ENCODE results near the gene C22orf39. TPM values are rescaled to one million over a fixed set of nuclear protein-coding genes. Genes with fewer than 3 reads are reported as not detected.

The C22orf39 gene
- total RNA-seq, 1 donor from 2014 or later, result 38.2 TPM

DNA sequence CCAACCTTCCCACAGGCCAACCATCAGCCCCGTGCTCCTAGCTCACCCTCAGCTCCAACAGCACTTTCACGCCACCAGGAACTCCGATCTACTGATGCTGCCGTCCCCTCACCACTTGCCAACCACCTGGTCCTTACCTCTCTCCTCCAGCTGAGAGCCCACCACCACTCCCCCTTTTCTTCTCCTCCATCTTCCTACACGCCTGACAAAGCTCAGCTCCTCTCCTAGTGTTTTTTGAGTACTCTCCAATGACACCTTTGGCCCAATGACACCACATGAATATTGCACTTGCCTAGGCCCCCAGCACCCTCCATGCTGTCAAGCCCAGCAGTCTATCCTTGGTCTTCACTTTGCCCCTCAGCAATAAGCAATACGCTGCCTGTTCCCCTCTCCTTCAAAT, 46.6 kb downstream of the C22orf39 start:
- DNase-seq (ENCODE audit: low read depth), result no peak

DNA sequence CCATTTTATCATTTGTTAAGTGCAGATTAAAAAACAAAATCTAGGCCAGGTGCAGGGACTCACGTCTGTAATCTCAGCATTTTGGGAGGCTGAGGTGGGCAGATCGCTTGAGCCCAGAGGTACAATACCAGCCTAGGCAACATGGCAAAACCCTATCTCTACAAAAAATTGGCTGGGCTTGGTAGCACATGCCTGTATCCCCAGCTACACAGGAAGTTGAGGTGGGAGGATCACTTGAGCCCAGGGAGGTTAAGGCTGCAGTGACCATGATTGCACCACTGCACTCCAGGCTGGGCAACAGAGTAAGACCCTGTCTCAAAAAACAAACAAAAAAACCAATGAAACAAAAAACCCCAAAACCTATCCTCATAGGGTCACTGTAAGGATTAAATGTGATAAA, 48.9 kb downstream of the C22orf39 start:
- no peak for DNase-seq (ENCODE audit: low read depth)

DNA sequence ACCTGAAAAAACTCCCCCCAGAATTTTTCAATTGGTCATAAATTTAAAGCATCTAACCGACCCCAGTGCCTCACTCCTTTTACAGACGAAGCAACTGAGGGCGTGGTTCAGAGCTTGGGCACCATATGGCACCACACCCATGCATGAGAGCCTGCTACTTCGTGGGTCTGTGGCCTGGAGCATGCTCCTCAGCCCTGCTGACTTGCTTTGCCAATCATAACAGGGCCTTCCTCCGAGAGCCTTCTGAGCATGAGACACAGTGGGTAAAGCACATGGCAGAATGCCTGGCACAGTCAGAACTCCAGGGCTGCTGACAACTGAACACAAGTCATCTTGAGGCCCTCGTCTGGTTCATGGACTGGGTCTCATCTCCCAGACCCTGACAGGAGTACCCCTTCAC, 49.3 kb downstream of the C22orf39 start:
- DNase-seq (ENCODE audit: low read depth), result no peak

DNA sequence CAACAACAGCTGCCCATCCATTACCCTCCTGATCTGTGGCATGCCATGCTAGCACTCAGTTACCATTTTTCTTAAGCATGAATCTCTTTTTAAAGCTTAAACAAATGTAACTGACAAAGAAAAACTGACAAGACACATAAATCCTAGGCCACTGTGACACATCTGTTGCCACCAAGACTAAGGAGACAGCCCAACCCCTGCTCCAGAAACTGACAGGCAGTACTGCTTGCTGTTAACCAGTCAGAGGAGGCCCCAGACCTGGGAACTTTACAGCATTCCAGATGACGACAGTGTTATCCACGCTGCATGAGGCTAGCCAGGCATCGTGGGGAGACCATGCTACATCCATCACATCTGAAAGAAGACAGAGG, 49.8 kb downstream of the C22orf39 start:
- no peak for DNase-seq (ENCODE audit: low read depth)

DNA sequence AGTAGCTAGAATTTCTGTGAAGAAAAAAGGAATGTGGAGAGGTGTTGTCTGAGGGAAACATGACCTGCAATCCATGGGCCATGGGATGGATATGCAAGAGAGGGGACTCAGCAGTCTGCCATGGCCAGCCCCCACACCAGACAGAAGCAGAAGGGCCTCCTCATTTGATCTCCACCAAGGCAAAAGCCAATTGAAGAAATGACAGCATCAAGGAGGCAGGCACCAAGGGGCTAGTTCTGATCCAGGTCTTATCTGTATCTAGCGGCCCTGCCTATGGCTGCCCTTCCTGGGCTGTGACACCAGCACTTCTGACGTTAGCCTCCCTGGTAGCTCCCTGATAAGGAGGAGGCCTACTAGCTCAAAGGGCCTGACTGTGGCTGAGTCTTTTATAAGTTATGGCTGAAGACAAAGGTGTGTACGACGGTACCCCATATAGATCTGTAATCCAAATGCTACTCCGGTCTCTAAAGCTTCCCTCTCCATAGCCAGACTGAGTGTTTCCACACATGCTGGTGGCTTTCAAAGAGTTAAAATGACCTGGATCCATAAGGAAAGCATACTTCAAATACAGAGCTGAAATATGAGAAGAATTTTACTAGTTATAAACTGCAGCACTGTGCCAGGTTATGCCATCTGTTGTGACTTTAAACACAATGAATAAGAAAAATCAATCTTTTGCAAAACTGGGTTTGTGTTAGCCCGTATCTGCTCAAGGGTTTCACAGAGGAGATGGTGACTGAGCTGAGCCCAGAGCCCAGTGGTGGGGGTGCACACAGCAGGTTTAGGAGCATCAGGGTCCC, 50.4 kb downstream of the C22orf39 start:
- no peak for DNase-seq (ENCODE audit: low read depth)

DNA sequence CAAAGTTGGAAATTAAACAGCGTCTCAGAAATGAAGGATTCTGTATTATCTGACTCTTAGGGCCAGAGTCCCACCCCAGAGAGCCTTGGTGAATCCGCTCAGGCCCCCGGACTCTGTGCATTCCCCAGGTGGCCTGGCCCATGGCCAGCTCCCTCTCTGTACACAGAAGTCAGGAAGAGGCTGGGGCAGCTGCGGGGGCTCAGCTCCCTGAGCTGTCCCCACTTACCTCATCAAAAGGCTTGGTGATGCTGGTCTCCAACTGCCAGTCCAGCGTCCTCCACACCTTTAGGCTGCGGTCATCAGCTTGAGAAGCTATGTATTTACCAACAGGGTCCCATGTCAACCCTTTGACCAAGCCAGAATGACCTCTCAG, 51.0 kb downstream of the C22orf39 start:
- no peak for DNase-seq (ENCODE audit: low read depth)

DNA sequence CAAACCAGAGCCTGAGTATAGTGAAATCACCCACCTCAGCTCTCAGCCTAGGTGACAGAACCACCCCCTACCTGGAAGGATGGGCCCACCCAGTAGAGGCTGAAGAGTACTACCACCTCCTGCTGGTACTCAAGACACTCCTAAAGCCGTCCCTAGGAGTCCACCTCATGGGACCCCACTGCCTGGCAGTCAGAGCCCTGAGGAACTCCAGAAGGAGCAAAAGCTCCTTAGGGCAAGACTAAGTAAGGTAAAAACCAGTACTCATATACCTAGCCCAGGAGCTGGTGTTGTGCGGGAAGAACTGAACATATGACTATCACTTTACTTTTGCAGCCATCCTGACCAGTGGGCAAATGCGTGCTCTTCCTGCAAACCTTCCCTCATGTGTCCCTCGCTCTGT, 52.2 kb downstream of the C22orf39 start:
- no peak for DNase-seq (ENCODE audit: low read depth)

DNA sequence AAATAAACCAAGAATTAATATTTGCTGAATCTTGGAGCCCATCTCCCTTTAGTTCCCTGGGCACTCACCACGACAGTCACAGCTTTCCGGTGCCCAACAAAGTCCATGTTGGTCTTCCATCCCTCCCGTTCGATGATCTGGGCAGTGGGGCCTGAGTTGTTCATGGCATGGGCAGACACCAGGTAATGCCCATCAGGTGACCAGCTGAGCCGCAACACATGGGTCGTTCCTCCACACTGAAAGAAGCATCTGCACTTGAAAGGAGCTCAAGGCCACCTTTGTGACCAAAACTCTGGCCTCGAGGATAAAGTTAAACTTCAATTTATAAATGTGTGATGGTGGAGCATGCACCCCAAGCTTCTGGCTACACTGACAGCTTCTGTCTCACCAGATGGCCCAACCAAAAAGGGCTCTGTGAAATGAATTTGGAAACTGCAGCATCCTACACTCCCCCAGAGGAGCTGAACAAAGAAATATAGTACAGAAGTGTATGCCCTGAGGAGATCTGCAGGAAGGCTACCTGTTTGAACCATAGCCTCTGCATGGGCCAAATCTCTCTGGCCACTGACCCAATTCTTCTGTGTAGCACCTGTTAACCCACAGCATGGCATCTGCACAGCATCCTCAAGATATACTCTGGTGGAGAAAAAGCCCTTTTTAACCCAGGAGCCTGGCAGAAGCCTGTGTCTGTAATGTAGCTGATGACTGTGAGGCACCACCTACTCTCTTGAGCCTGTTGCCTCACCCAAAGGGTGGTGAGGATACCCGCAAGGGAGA, 53.0 kb downstream of the C22orf39 start:
- no peak for DNase-seq (ENCODE audit: low read depth)

DNA sequence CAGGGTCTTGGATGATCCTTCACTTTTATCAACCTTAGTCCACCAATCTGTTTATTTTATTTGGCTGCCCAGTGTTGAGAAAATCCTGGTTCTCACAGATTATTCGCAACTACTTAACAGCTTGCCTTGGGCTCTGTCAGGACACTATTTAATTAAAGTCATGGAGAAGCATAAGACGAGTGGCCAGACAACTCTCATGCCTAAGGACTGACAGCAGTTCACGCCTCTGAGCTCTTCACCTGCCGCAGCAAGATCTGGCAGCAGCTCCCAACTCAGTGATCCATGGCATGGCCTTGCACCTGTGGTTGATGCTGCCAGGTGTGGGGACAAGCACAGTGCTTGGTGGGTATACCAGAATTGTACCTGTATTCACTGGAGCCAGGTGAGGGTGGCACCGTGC, 53.8 kb downstream of the C22orf39 start:
- no peak for DNase-seq (ENCODE audit: low read depth)

Other genes with a start within 250 kb of the C22orf39 start
- 9.4 and 24.5 TPM in 2 replicates for gene CLTCL1, start 156.0 kb downstream of the C22orf39 start, total RNA-seq
- gene HIRA, start 16.0 kb downstream of the C22orf39 start, total RNA-seq, result 21.2 and 41.5 TPM in 2 replicates
- gene MRPL40, start 15.2 kb downstream of the C22orf39 start, total RNA-seq, result 29.5 and 50.4 TPM in 2 replicates
- gene UFD1, start 31.5 kb upstream of the C22orf39 start, total RNA-seq, result 44.9 and 84.4 TPM in 2 replicates
- gene CDC45, start 32.2 kb upstream of the C22orf39 start, total RNA-seq, result 0.70 and 19.3 TPM in 2 replicates
- 1.3 and 1.9 TPM in 2 replicates for gene CLDN5, start 76.7 kb upstream of the C22orf39 start, total RNA-seq